ENCODE data around the gene CLDN7. TPM values are rescaled to one million over a fixed set of nuclear protein-coding genes. Genes with fewer than 3 reads are reported as not detected.

CLDN7 gene
- total and polyA plus RNA-seq, 10 donors, result 0.74 to 6.6 (median 2.7) TPM

- intact Hi-C loops (cut with DNase I; ENCODE audit: low total_unique reads), result no loop called here
- no peak for DNase-seq
- Histone ChIP-seq H3K36me3 (peaks cover 0 to 99% (median 84%) of the 10 kb centered on the region in 6 donors), H3K27ac (no peak overlapping the region), H3K27me3 (replicated peaks in 1 of 7) (no peaks in the 10 kb centered on the region), H3K4me1 (peaks cover 2 to 29% (median 13%) of the 10 kb centered on the region in 6 donors), H3K4me3 (no peak overlapping the region), H3K9me3 (no peaks in the 10 kb centered on the region)
- WGBS, 5 donors, result 83 to 96% (median 89%) methylated on average over 16 to 21 of the region's 21 CpGs
- TF ChIP-seq POLR2A (IDR thresholded peaks at IDR 0.05), result no peak
- TF ChIP-seq, protein P1, sequence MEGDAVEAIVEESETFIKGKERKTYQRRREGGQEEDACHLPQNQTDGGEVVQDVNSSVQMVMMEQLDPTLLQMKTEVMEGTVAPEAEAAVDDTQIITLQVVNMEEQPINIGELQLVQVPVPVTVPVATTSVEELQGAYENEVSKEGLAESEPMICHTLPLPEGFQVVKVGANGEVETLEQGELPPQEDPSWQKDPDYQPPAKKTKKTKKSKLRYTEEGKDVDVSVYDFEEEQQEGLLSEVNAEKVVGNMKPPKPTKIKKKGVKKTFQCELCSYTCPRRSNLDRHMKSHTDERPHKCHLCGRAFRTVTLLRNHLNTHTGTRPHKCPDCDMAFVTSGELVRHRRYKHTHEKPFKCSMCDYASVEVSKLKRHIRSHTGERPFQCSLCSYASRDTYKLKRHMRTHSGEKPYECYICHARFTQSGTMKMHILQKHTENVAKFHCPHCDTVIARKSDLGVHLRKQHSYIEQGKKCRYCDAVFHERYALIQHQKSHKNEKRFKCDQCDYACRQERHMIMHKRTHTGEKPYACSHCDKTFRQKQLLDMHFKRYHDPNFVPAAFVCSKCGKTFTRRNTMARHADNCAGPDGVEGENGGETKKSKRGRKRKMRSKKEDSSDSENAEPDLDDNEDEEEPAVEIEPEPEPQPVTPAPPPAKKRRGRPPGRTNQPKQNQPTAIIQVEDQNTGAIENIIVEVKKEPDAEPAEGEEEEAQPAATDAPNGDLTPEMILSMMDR (IDR thresholded peaks at IDR 0.05 in 8 of 11, conservative IDR thresholded peaks at IDR 0.05 in 3 of 11), result no peak
- peak in 2 of 3 donors; percentile 30 to 40 for TF ChIP-seq POLR2AphosphoS5 (IDR thresholded peaks at IDR 0.05)
These were observed 36.5 kb downstream of the CLDN7 start for GRCh38 chr17:7225711-7226331.

DNA sequence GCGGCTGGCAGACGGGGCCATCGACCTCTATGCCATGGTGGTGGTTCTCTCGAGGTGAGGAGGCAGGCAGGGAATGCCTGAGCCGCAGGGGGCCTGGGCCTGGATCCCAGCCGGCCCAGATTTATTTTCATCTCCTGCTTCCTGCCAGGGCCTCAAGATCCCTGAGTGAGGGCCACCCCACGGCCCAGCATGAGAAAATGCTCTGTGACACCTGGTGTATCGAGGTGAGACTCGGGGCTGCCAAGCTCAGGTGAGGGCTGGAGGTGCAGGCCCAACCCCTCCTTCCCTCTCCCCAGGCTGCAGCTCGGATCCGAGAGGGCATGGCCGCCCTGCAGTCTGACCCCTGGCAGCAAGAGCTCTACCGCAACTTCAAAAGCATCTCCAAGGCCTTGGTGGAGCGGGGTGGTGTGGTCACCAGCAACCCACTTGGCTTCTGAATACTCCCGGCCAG lies 37.6 kb downstream of the CLDN7 start:
- no peaks in the 10 kb centered on the region for H3K27me3 ChIP-seq (replicated peaks in 1 of 7)

GRCh38 chr17:7224110-7224509 lies 38.2 kb downstream of the CLDN7 start:
- peak; percentile 23 to 66 (median 42) for TF ChIP-seq POLR2AphosphoS5 (IDR thresholded peaks at IDR 0.05)
- TF ChIP-seq, protein P1 (IDR thresholded peaks at IDR 0.05 in 8 of 11, conservative IDR thresholded peaks at IDR 0.05 in 3 of 11), result no peak
- no peak for DNase-seq
- no peaks in the 10 kb centered on the region for H3K9me3 ChIP-seq
- 78 to 93% (median 91%) methylated on average over 9 to 10 of the region's 10 CpGs for WGBS, 5 donors
- H3K27me3 ChIP-seq (replicated peaks in 1 of 7), result no peaks in the 10 kb centered on the region
- no peak overlapping the region for H3K4me3 ChIP-seq
- peaks cover 14 to 42% (median 24%) of the 10 kb centered on the region in 6 donors for H3K4me1 ChIP-seq
- H3K27ac ChIP-seq, result peak overlapping the region in 1 of 8 donors; percentile 38
- peaks cover 0 to 83% (median 70%) of the 10 kb centered on the region in 6 donors for H3K36me3 ChIP-seq
- intact Hi-C loops (cut with DNase I; ENCODE audit: low total_unique reads), result no loop called here

More for the DNA sequence above, 37.6 kb downstream of the CLDN7 start:
- H3K9me3 ChIP-seq, result no peaks in the 10 kb centered on the region
- H3K4me1 ChIP-seq, result peaks cover 9 to 36% (median 19%) of the 10 kb centered on the region in 6 donors
- no peak for DNase-seq
- intact Hi-C loops (cut with DNase I; ENCODE audit: low total_unique reads), result no loop called here
- H3K27ac ChIP-seq, result peak overlapping the region in 1 of 8 donors; percentile 38
- no peak overlapping the region for H3K4me3 ChIP-seq
- 68 to 85% (median 79%) methylated on average over 8 to 15 of the region's 15 CpGs for WGBS, 5 donors
- TF ChIP-seq POLR2AphosphoS5 (IDR thresholded peaks at IDR 0.05) (peak in 2 of 3 donors; percentile 7 to 47), POLR2A (IDR thresholded peaks at IDR 0.05) (no peak)
- TF ChIP-seq, protein P1 (IDR thresholded peaks at IDR 0.05 in 8 of 11, conservative IDR thresholded peaks at IDR 0.05 in 3 of 11), result no peak
- peaks cover 0 to 89% (median 76%) of the 10 kb centered on the region in 6 donors for H3K36me3 ChIP-seq

GRCh38 chr17:7223375-7223774 lies 38.9 kb downstream of the CLDN7 start:
- intact Hi-C loops (cut with DNase I; ENCODE audit: low total_unique reads), result no loop called here
- Histone ChIP-seq H3K4me3 (no peak overlapping the region), H3K27me3 (replicated peaks in 1 of 7) (no peaks in the 10 kb centered on the region), H3K4me1 (peaks cover 19 to 50% (median 32%) of the 10 kb centered on the region in 6 donors), H3K9me3 (no peaks in the 10 kb centered on the region), H3K27ac (peak overlapping the region in 1 of 8 donors; percentile 38), H3K36me3 (peaks cover 0 to 76% (median 63%) of the 10 kb centered on the region in 6 donors)
- no peak for DNase-seq
- TF ChIP-seq, protein P1 (IDR thresholded peaks at IDR 0.05 in 8 of 11, conservative IDR thresholded peaks at IDR 0.05 in 3 of 11), result no peak
- TF ChIP-seq POLR2AphosphoS5 (IDR thresholded peaks at IDR 0.05) (no peak), POLR2A (IDR thresholded peaks at IDR 0.05) (no peak)
- WGBS, 5 donors, result 88 to 98% (median 93%) methylated on average over 4 of the region's 4 CpGs
